IMR-90 (cell line): Measurements from ENCODE around the gene EPN2. TPM values are rescaled to one million over a fixed set of nuclear protein-coding genes. Genes with fewer than 3 reads are reported as not detected.

ENCODE experiments used
- ATAC-seq: fragments of 200-7000 bp; cut with Tn5 transposase; 2 replicates; pipeline ENCODE4 v1.9.1; 2020; ENCODE audit warnings: low read depth, mild to moderate bottlenecking, moderate library complexity
- BruUV-seq: library from RNA; stranded (reverse); fragments of 400-500 nt; replicated peaks from 2 replicates; lab custom pipeline; 2021; lab: Mats Ljungman, UMichigan
- CTCF ChIA-PET: fragments of 300-600 bp; formaldehyde crosslinking; extraction: SDS; loops from one replicate; lab custom pipeline; 2021; ENCODE audit warnings: antibody characterized with exemption; lab: Yijun Ruan, JAX
- POLR2A ChIA-PET: fragments of 300-600 bp; sonication (Branson Sonifier 250); formaldehyde crosslinking; loops from one replicate; lab custom pipeline; 2022; ENCODE audit warnings: antibody characterized with exemption; ENCODE audit not compliant: unreplicated experiment; lab: Charles Lee
- DNase-seq: peaks from one replicate; pipeline ENCODE4 v3.0.0; 2013
- H2AFZ ChIP-seq: replicated peaks from 2 replicates; pipeline ENCODE3; 2013; ENCODE audit warnings: low read length, mild to moderate bottlenecking; ENCODE audit not compliant: poor library complexity
- H2AK5ac ChIP-seq: 2 replicates; pipeline ENCODE4 v1.6.1; 2013; ENCODE audit warnings: low read depth, low read length, inconsistent platforms
- H2AK9ac ChIP-seq: replicated peaks from 2 replicates; pipeline ENCODE3; 2013; ENCODE audit warnings: mild to moderate bottlenecking, low read depth, low read length, moderate library complexity; ENCODE audit not compliant: poor library complexity
- H2BK120ac ChIP-seq: 2 replicates; pipeline ENCODE4 v1.6.1; 2013; ENCODE audit warnings: low read depth, low read length, inconsistent platforms
- H2BK15ac ChIP-seq: 3 replicates; pipeline ENCODE4 v1.6.1; 2013; ENCODE audit warnings: low read depth, low read length, inconsistent platforms
- H2BK20ac ChIP-seq: 2 replicates; pipeline ENCODE4 v1.6.1; 2013; ENCODE audit warnings: low read depth, mild to moderate bottlenecking, inconsistent platforms, low read length, moderate library complexity
- H2BK5ac ChIP-seq: 2 replicates; pipeline ENCODE4 v1.6.1; 2013; ENCODE audit warnings: mild to moderate bottlenecking, low read depth, low read length, inconsistent platforms; ENCODE audit not compliant: poor library complexity, severe bottlenecking
- H3K14ac ChIP-seq: replicated peaks from 2 replicates; pipeline ENCODE4 v1.6.1; 2013; ENCODE audit warnings: low read depth, low read length, inconsistent platforms
- H3K18ac ChIP-seq: 2 replicates; pipeline ENCODE4 v1.6.1; 2013; ENCODE audit warnings: low read depth, low read length, control low read depth
- H3K23ac ChIP-seq: 2 replicates; pipeline ENCODE4 v1.6.1; 2013; ENCODE audit warnings: low read depth, low read length, inconsistent platforms
- H3K27ac ChIP-seq: 2 replicates; pipeline ENCODE4 v1.5.1; 2013; ENCODE audit warnings: mild to moderate bottlenecking, control low read depth, low read length; ENCODE audit not compliant: insufficient read depth
- H3K27me3 ChIP-seq: 2 replicates; pipeline ENCODE4 v1.6.1; 2013; ENCODE audit warnings: low read length; ENCODE audit not compliant: control insufficient read depth, insufficient read depth
- H3K36me3 ChIP-seq: 2 replicates; pipeline ENCODE4 v1.6.1; 2013; ENCODE audit warnings: low read length, mixed read lengths; ENCODE audit not compliant: control insufficient read depth, insufficient read depth
- H3K4ac ChIP-seq: 2 replicates; pipeline ENCODE4 v1.6.1; 2013; ENCODE audit warnings: low read depth, low read length, inconsistent platforms
- H3K4me1 ChIP-seq: 2 replicates; pipeline ENCODE4 v1.6.1; 2013; ENCODE audit warnings: low read length, mixed read lengths; ENCODE audit not compliant: control insufficient read depth, insufficient read depth
- H3K4me2 ChIP-seq: 2 replicates; pipeline ENCODE4 v1.6.1; 2013; ENCODE audit warnings: low read depth, mild to moderate bottlenecking, control low read depth, low read length, moderate library complexity
- H3K4me3 ChIP-seq: 2 replicates; pipeline ENCODE4 v1.5.1; 2013; ENCODE audit warnings: low read depth, mild to moderate bottlenecking, control low read depth, low read length, moderate library complexity; ENCODE audit not compliant: insufficient read depth
- H3K56ac ChIP-seq: 2 replicates; pipeline ENCODE4 v1.6.1; 2013; ENCODE audit warnings: low read length, inconsistent platforms; ENCODE audit not compliant: insufficient read depth; ENCODE audit errors: extremely low read depth
- H3K79me1 ChIP-seq, 2 experiments: 2 replicates each; pipeline ENCODE4 v1.6.1; 2013; ENCODE audit warnings: low read length in 2 of 2, inconsistent platforms in 1 of 2, low read depth in 1 of 2
- H3K9ac ChIP-seq: 2 replicates; pipeline ENCODE4 v1.6.1; 2013; ENCODE audit warnings: low read depth, low read length, control low read depth
- H3K9me1 ChIP-seq: 2 replicates; pipeline ENCODE4 v1.6.1; 2013; ENCODE audit warnings: low read length, inconsistent platforms; ENCODE audit not compliant: insufficient read depth
- H3K9me3 ChIP-seq: 2 replicates; pipeline ENCODE4 v1.6.1; 2013; ENCODE audit warnings: low read length; ENCODE audit not compliant: control insufficient read depth, insufficient read depth
- H4K20me1 ChIP-seq: 2 replicates; pipeline ENCODE4 v1.6.1; 2013; ENCODE audit warnings: low read length, inconsistent platforms; ENCODE audit not compliant: insufficient read depth
- H4K5ac ChIP-seq: 2 replicates; pipeline ENCODE4 v1.6.1; 2013; ENCODE audit warnings: mild to moderate bottlenecking, low read depth, low read length, control low read depth
- H4K8ac ChIP-seq, 2 experiments: 2 replicates each; pipeline ENCODE4 v1.6.1; 2013; ENCODE audit warnings: low read depth in 2 of 2, low read length in 2 of 2, control low read depth in 1 of 2, inconsistent platforms in 1 of 2
- H4K91ac ChIP-seq: 2 replicates; pipeline ENCODE4 v1.6.1; 2013; ENCODE audit warnings: low read depth, low read length, inconsistent platforms; ENCODE audit not compliant: insufficient read depth
- WGBS, 2 experiments: methylation state at CpG; one replicate each; pipeline versions ENCODE4 v1.1.5 to v1.1.7; 2013; ENCODE audit warnings: missing lambda C conversion rate in 2 of 2; ENCODE audit not compliant: insufficient read length in 1 of 2; ENCODE audit errors: extremely low coverage in 2 of 2; 5-methylcytosine and 5-hydroxymethylcytosine counted together
- dilution Hi-C: fragments of 300-500 bp; cut with HindIII; formaldehyde crosslinking; loops from one replicate; pipeline ENCODE4 v1.14.3; 2018; ENCODE audit warnings: low sequenced_read_pairs; ENCODE audit not compliant: unreplicated experiment
- in situ Hi-C: fragments of 300-500 bp; cut with MboI; formaldehyde crosslinking; loops from 3 replicates; pipeline ENCODE4 v1.14.3; 2019; ENCODE audit warnings: low sequenced_read_pairs, inconsistent platforms, mixed read lengths
- intact Hi-C: fragments of 100-400 bp; cut with micrococcal nuclease; formaldehyde crosslinking; loops from 2 replicates; pipeline ENCODE4 v1.10.0; 2022
- polyA plus RNA-seq, 3 experiments: library from polyadenylated mRNA; depleted of rRNA; stranded (reverse); fragments of >200 nt; gene quantifications; 2 replicates each; pipeline ENCODE4 v1.2.3, GENCODE V29; 2012; ENCODE audit warnings: low replicate concordance in 1 of 3
- total RNA-seq: library from RNA; depleted of rRNA; stranded (reverse); fragments of >200 nt; gene quantifications from 2 replicates; pipeline ENCODE4 v1.2.3, GENCODE V29; 2012
- TF ChIP-seq, protein P1 (sequence below): fragments of 150-350 bp; IDR thresholded peaks from 2 replicates; pipeline ENCODE4 v1.6.1; 2017; ENCODE audit warnings: mild to moderate bottlenecking, antibody characterized with exemption, low read length, low read depth
- TF ChIP-seq, protein P2 (sequence below): fragments of 150-350 bp; IDR thresholded peaks from 2 replicates; pipeline ENCODE4 v1.6.1; 2016; ENCODE audit warnings: low read depth, mild to moderate bottlenecking, low read length, moderate library complexity, borderline replicate concordance

EPN2 gene
- total and polyA plus RNA-seq, 2 of the 4 experiments (the other 2 are of a cell fraction), result 14.9 to 25.3 TPM

DNA sequence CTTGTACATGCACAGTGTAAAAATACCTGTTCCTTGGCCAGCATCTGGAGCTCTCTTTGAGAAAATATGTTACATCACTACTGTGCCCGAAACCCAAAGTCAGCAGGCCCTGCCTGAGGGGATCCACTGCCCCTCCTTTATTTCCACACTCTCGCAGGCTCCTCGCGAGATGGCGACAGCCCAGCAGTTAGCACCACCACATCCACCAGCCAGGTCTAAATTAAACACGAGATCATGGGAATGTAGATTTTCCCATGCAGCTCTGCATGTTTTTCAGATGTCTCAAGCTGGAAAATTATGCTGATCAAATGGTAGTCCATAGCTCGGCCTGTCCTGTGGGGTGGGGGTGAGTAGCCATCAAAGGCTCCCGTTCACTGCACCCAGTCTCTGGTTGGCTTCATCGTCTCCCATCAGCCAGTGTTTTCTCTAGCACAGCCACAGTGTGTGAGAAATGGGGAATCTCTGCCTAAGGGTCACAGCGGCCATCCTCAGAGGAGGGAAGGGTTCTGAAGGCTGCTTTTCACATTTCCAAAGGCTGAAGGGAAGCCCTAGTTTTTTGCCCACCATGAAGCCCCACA lies 34.7 kb downstream of the EPN2 start:
- POLR2A ChIA-PET, result interaction anchor here (0.6 kb wide), 1 partner anchor 207 kb away, joined by 6 read pairs; no protein-coding TSS in a partner anchor
- Histone ChIP-seq H3K4ac (no peak overlapping the region), H2BK20ac (no peak overlapping the region), H2BK120ac (no peak overlapping the region), H2AK9ac (no peak overlapping the region), H3K4me2 (no peak overlapping the region), H4K5ac (no peak overlapping the region), H3K27me3 (no peaks in the 10 kb centered on the region), H2AK5ac (no peak overlapping the region), H3K9me1 (peaks cover 20% of the 10 kb centered on the region), H4K91ac (no peak overlapping the region), H2AFZ (no peak overlapping the region), H4K8ac (no peak overlapping the region), H3K27ac (no peak overlapping the region), H3K18ac (no peak overlapping the region), H3K23ac (no peak overlapping the region), H4K20me1 (peaks cover 68% of the 10 kb centered on the region), H2BK5ac (no peak overlapping the region), H3K56ac (no peak overlapping the region), H3K36me3 (peaks cover 11% of the 10 kb centered on the region), H3K9ac (no peak overlapping the region), H3K4me3 (no peak overlapping the region), H2BK15ac (no peak overlapping the region), H3K79me1 (peaks cover 57 to 90% of the 10 kb centered on the region in 2 experiments), H3K9me3 (no peaks in the 10 kb centered on the region), H3K4me1 (peaks cover 7% of the 10 kb centered on the region), H3K14ac (no peak overlapping the region)
- DNase-seq (peak; percentile 61), ATAC-seq (no peak)
- no TSS peak for BruUV-seq
- TF ChIP-seq, protein P1, sequence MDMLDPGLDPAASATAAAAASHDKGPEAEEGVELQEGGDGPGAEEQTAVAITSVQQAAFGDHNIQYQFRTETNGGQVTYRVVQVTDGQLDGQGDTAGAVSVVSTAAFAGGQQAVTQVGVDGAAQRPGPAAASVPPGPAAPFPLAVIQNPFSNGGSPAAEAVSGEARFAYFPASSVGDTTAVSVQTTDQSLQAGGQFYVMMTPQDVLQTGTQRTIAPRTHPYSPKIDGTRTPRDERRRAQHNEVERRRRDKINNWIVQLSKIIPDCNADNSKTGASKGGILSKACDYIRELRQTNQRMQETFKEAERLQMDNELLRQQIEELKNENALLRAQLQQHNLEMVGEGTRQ, result no peak
- TF ChIP-seq, protein P2, sequence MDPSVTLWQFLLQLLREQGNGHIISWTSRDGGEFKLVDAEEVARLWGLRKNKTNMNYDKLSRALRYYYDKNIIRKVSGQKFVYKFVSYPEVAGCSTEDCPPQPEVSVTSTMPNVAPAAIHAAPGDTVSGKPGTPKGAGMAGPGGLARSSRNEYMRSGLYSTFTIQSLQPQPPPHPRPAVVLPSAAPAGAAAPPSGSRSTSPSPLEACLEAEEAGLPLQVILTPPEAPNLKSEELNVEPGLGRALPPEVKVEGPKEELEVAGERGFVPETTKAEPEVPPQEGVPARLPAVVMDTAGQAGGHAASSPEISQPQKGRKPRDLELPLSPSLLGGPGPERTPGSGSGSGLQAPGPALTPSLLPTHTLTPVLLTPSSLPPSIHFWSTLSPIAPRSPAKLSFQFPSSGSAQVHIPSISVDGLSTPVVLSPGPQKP, result no peak
- CTCF ChIA-PET, result no interaction called here
- WGBS, 2 experiments, result 83% methylated on average over 3 of the region's 10 CpGs; no CpG with 5 or more reads in 1 of the 2 experiments
- intact Hi-C loops (no loop called here), in situ Hi-C loops (no loop called here), dilution Hi-C loops (no loop called here)
